HG02973 (cell line): ENCODE measurements around the gene LRRC4B.
"Not testable (repeated sequence)": the region's sequence is repeated elsewhere in the genome, so short reads cannot be mapped to it uniquely, and the experiment has no call there.

Experiments
- ATAC-seq: cut with Tn5 transposase; IDR thresholded peaks from one replicate; pipeline ENCODE4 v1.9.1; 2021; ENCODE audit warnings: moderate library complexity; ENCODE audit not compliant: unreplicated experiment

Gene LRRC4B

GRCh38 chr19:50567882-50568727 is at the start of gene LRRC4B:
TSS of gene LRRC4B (minus strand) at chr19:50568435. CDS start at chr19:50548838, 19,597 bp downstream.
- no peak for ATAC-seq

GRCh38 chr19:50612504-50613404 is 44.5 kb upstream of the LRRC4B start:
- not testable (repeated sequence) for ATAC-seq

GRCh38 chr19:50607874-50608785 is 39.9 kb upstream of the LRRC4B start:
- ATAC-seq, result no peak

- no peak for ATAC-seq
Observed at GRCh38 chr19:50607388-50607787, 39.2 kb upstream of the LRRC4B start.

GRCh38 chr19:50606059-50606836 is 38.0 kb upstream of the LRRC4B start:
- not testable (repeated sequence) for ATAC-seq

- ATAC-seq, result not testable (repeated sequence)
Observed at GRCh38 chr19:50604264-50605073, 36.2 kb upstream of the LRRC4B start.

- ATAC-seq, result no peak
Observed at GRCh38 chr19:50602935-50603334, 34.7 kb upstream of the LRRC4B start.

GRCh38 chr19:50602496-50602895 is 34.3 kb upstream of the LRRC4B start:
- no peak for ATAC-seq

GRCh38 chr19:50602089-50602422 is 33.8 kb upstream of the LRRC4B start:
- no peak for ATAC-seq

GRCh38 chr19:50601407-50602088 is 33.3 kb upstream of the LRRC4B start:
- ATAC-seq, result no peak

GRCh38 chr19:50599427-50599826 is 31.2 kb upstream of the LRRC4B start:
- no peak for ATAC-seq

GRCh38 chr19:50590191-50590590 is 22.0 kb upstream of the LRRC4B start:
- no peak for ATAC-seq

GRCh38 chr19:50581795-50582660 is 13.8 kb upstream of the LRRC4B start:
- not testable (repeated sequence) for ATAC-seq

GRCh38 chr19:50580970-50581634 is 12.9 kb upstream of the LRRC4B start:
- no peak for ATAC-seq

GRCh38 chr19:50580240-50580639 is 12.0 kb upstream of the LRRC4B start:
- no peak for ATAC-seq

- not testable (repeated sequence) for ATAC-seq
Observed at GRCh38 chr19:50576769-50577168, 8.5 kb upstream of the LRRC4B start.
